Adrenal gland (tissue), 12 donors: ENCODE measurements around the gene STYXL2. TPM values are rescaled to one million over a fixed set of nuclear protein-coding genes. Genes with fewer than 3 reads are reported as not detected.
A peak's percentile ranks its signal among the peaks of the same experiment; 100 is the strongest.

Experiments used
- DNase-seq, 7 donors: peaks; one replicate each; pipeline ENCODE4 v3.0.0-alpha.2; 2019 to 2020
- H3K27ac ChIP-seq, 5 donors: fragments of 200-600 bp; sonication (generic) in 4 of 5; 1 replicate in 3 of 5; 2 replicates in 2 of 5; pipeline versions ENCODE4 v1.5.1 to v1.8.0; 2016 to 2020; ENCODE audit warnings: mild to moderate bottlenecking in 1 of 5
- H3K27me3 ChIP-seq: fragments of 200-600 bp; 2 replicates; pipeline ENCODE4 v1.8.0; 2021
- H3K36me3 ChIP-seq, 2 donors: fragments of 200-600 bp; replicated peaks in 1 of 2; 1 replicate in 1 of 2; 2 replicates in 1 of 2; pipeline versions ENCODE4 v1.5.1 to v1.8.0; 2018 to 2022
- H3K4me1 ChIP-seq, 2 donors: fragments of 200-600 bp; replicated peaks in 1 of 2; 1 replicate in 1 of 2; 2 replicates in 1 of 2; pipeline versions ENCODE4 v1.5.1 to v1.8.0; 2018 to 2021
- H3K4me3 ChIP-seq, 4 donors: fragments of 200-600 bp; sonication (generic) in 3 of 4; one replicate each; pipeline ENCODE4 v1.5.1; 2016 to 2018
- H3K9me3 ChIP-seq, 3 donors: fragments of 200-600 bp; sonication (generic) in 1 of 3; replicated peaks in 1 of 3; 1 replicate in 2 of 3; 2 replicates in 1 of 3; pipeline versions ENCODE4 v1.5.1 to v1.8.0; 2016 to 2021
- CTCF ChIP-seq, 6 experiments: fragments of 450-650 bp in 4 of 6; fragments of 200-600 bp in 2 of 6; sonication (generic) in 1 of 6; IDR thresholded peaks; 1 replicate in 5 of 6; 2 replicates in 1 of 6; pipeline versions ENCODE4 v1.5.1 to v1.8.0; 2016 to 2021; ENCODE audit warnings: antibody characterized with exemption in 6 of 6, mild to moderate bottlenecking in 2 of 6, moderate library complexity in 1 of 6
- POLR2A ChIP-seq, 2 donors: fragments of 450-650 bp; IDR thresholded peaks; one replicate each; pipeline ENCODE4 v1.6.1; 2017; ENCODE audit warnings: antibody characterized with exemption in 2 of 2, mild to moderate bottlenecking in 2 of 2, moderate library complexity in 1 of 2
- WGBS, 4 donors: extraction: QIAGEN DNeasy Blood & Tissue Kit in 2 of 4; methylation state at CpG; one replicate each; pipeline versions ENCODE4 v1.1.5 to v1.1.7; 2013 to 2017; 5-methylcytosine and 5-hydroxymethylcytosine counted together
- intact Hi-C, 2 donors: fragments of 100-400 bp; cut with DNase I; formaldehyde crosslinking; loops; one replicate each; pipeline versions ENCODE4 v1.14.1 to v1.15.0; 2022 to 2023
- polyA plus RNA-seq, 3 donors: library from polyadenylated mRNA; stranded (reverse); fragments of 200-250 nt in 2 of 3; fragments of 350-450 nt in 1 of 3; fragmentation: Illumina TruSeq in 1 of 3; extraction: RNeasy Lipid Tissue Mini Kit (QIAGEN cat#74804) in 1 of 3; gene quantifications; one replicate each; pipeline ENCODE4 v1.2.3, GENCODE V29; 2013 to 2014
- total RNA-seq, 9 donors: library from RNA; depleted of rRNA in 4 of 9; stranded (reverse); fragments of >200 nt in 4 of 9; fragments of 120-200 nt in 1 of 9; fragmentation: NEBNext Ultra II Directional in 1 of 9; extraction: Animal tissue kit (Norgen Biotek cat#: 25700) in 1 of 9; gene quantifications; one replicate each; pipeline versions ENCODE4 v1.1.0 to v1.2.4, GENCODE V29; 2013 to 2023
- donor health status: healthy with polysubstance abuse.
- donor health status: Bipolar disorder and iron deficiency.
- donor health status: DM: yes; HTN: yes; CAD: no.
- donor health status: DM: no; HTN: no; CAD: no.
- donor health status: DM: no; HTN: no; CAD: no.
- donor health status: DM: yes; HTN: yes; CAD: no.

STYXL2 gene
- total and polyA plus RNA-seq, 12 donors, result 0.08 to 1.3 (median 0.55) TPM; not detected in 1

- H3K36me3 ChIP-seq, result no peaks in the 10 kb centered on the region
- no peaks in the 10 kb centered on the region for H3K4me1 ChIP-seq
- no peak for DNase-seq
- intact Hi-C loops, result loop anchor here in 1 of 2 donors (10.0 kb wide), 1 partner anchor 137 kb away; no protein-coding TSS in a partner anchor
- no peaks in the 10 kb centered on the region for H3K9me3 ChIP-seq
- H3K27me3 ChIP-seq, result peaks cover 5% of the 10 kb centered on the region
- H3K27ac ChIP-seq, result no peak overlapping the region
- no peak overlapping the region for H3K4me3 ChIP-seq
- TF ChIP-seq CTCF (IDR thresholded peaks at IDR 0.05), result no peak
- TF ChIP-seq POLR2A (IDR thresholded peaks at IDR 0.05), result no peak
Measured at GRCh38 chr1:167077868-167078210, 16.0 kb upstream of the STYXL2 start.

GRCh38 chr1:167081594-167082156 lies 12.2 kb upstream of the STYXL2 start:
- Histone ChIP-seq H3K27me3 (peaks cover 5% of the 10 kb centered on the region), H3K36me3 (no peaks in the 10 kb centered on the region), H3K9me3 (no peaks in the 10 kb centered on the region), H3K27ac (no peak overlapping the region), H3K4me1 (no peaks in the 10 kb centered on the region), H3K4me3 (no peak overlapping the region)
- DNase-seq, result no peak
- WGBS, 4 donors, result 74 to 77% (median 75%) methylated on average over 7 to 8 of the region's 8 CpGs
- intact Hi-C loops, result no loop called here
- TF ChIP-seq POLR2A (IDR thresholded peaks at IDR 0.05) (no peak), CTCF (IDR thresholded peaks at IDR 0.05) (no peak)

GRCh38 chr1:167082511-167083027 lies 11.3 kb upstream of the STYXL2 start:
- WGBS, 4 donors, result 38 to 60% (median 56%) methylated on average over 11 of the region's 11 CpGs
- Histone ChIP-seq H3K4me3 (no peak overlapping the region), H3K27me3 (peaks cover 5% of the 10 kb centered on the region), H3K4me1 (no peaks in the 10 kb centered on the region), H3K9me3 (no peaks in the 10 kb centered on the region), H3K27ac (no peak overlapping the region), H3K36me3 (no peaks in the 10 kb centered on the region)
- peak in 1 of 7 donors; percentile 33 for DNase-seq
- intact Hi-C loops, result no loop called here
- TF ChIP-seq CTCF (IDR thresholded peaks at IDR 0.05) (no peak), POLR2A (IDR thresholded peaks at IDR 0.05) (no peak)

GRCh38 chr1:167083066-167083665 lies 10.7 kb upstream of the STYXL2 start:
- H3K27me3 ChIP-seq, result peaks cover 5% of the 10 kb centered on the region
- no peak for DNase-seq
- intact Hi-C loops, result no loop called here
- TF ChIP-seq CTCF (IDR thresholded peaks at IDR 0.05) (no peak), POLR2A (IDR thresholded peaks at IDR 0.05) (no peak)
- H3K9me3 ChIP-seq, result no peaks in the 10 kb centered on the region
- no peak overlapping the region for H3K4me3 ChIP-seq
- 38 to 48% (median 42%) methylated on average over 6 of the region's 6 CpGs for WGBS, 4 donors
- no peak overlapping the region for H3K27ac ChIP-seq
- no peaks in the 10 kb centered on the region for H3K36me3 ChIP-seq
- H3K4me1 ChIP-seq, result no peaks in the 10 kb centered on the region
